Hair follicular keratinocyte (primary cell): ENCODE results near the gene NLRP5. TPM values are rescaled to one million over a fixed set of nuclear protein-coding genes. Genes with fewer than 3 reads are reported as not detected.

Experiments used
- total RNA-seq: library from RNA; depleted of rRNA; stranded (reverse); fragments of >200 nt; gene quantifications from 2 replicates; pipeline ENCODE4 v1.2.3, GENCODE V29; 2015

Gene NLRP5
- total RNA-seq: not detected in 2 replicates

DNA sequence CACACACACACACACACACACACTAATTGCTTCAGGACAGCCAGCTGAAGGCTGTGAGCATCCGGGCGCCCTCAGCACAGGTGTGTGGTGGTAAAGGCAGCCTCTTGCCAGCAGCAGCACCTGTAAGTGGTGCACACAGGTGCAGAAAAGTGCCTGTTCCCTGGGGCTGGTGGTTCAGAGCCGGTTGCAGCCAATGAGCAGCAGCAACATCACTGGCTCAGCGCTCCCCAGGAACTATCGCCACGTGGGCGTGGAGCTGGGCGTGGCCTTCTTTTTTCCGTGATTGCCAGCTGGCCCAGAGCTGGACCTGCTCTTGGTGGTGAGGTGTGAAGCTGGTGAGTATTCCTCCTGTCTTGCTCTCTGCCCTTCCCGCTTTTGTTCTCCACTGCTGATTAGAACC, at the start of gene NLRP5:
TSS of gene NLRP5 (plus strand) at position 289 of the 400 bp plus-strand sequence.

DNA sequence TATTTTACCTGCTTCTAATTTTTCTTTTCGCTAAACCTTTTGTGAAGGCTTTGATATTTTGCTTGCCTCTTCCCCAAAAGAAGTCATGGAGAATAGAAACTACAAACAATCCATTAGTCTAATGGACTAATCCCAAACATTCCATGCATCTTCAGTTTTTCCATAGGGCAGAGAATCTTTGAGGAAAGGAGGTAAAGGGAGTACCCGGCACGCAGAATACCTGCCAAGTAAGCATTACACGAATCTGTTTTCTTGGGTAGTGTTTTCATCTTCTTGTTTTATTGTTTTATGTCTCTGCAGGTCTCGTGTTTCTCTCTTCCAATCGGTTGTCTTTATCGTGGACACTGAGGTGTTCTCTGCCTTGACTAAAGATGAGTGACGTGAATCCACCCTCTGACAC, 39.0 kb upstream of the NLRP5 start, which contains the start of gene NLRP8:
TSS of gene NLRP8 (plus strand) at position 301 of the 400 bp plus-strand sequence.

Other genes with a start within 250 kb of the NLRP5 start
- not detected in 2 replicates for gene NLRP9, start 248.4 kb upstream of the NLRP5 start, total RNA-seq
- not detected in 2 replicates for gene RFPL4A, start 227.7 kb upstream of the NLRP5 start, total RNA-seq
- gene RFPL4AL1, start 217.7 kb upstream of the NLRP5 start, total RNA-seq: not detected in 2 replicates
- not detected in 2 replicates for gene NLRP11, start 154.8 kb upstream of the NLRP5 start, total RNA-seq
- gene NLRP4, start 150.2 kb upstream of the NLRP5 start, total RNA-seq: not detected in 2 replicates
- not detected in 2 replicates for gene NLRP13, start 54.4 kb upstream of the NLRP5 start, total RNA-seq
- gene NLRP8, start 38.9 kb upstream of the NLRP5 start, total RNA-seq: not detected in 2 replicates
- 18.2 and 25.4 TPM in 2 replicates for gene ZNF787, start 134.5 kb downstream of the NLRP5 start, total RNA-seq
- 19.2 and 26.5 TPM in 2 replicates for gene ZNF444, start 154.5 kb downstream of the NLRP5 start, total RNA-seq
- gene GALP, start 189.2 kb downstream of the NLRP5 start, total RNA-seq: not detected in 2 replicates
- gene ZSCAN5B, start 211.0 kb downstream of the NLRP5 start, total RNA-seq: not detected in 2 replicates
- not detected in 2 replicates for gene ZSCAN5C, start 215.5 kb downstream of the NLRP5 start, total RNA-seq